HepG2 (cell line): ENCODE measurements around the gene CA11. TPM values are rescaled to one million over a fixed set of nuclear protein-coding genes. Genes with fewer than 3 reads are reported as not detected.

ENCODE experiments used
- ATAC-seq: fragments of 200-7000 bp; cut with Tn5 transposase; 3 replicates; pipeline ENCODE4 v1.9.1; 2020; ENCODE audit warnings: mild to moderate bottlenecking, moderate library complexity
- BruUV-seq: library from RNA; stranded (reverse); fragments of 400-500 nt; replicated peaks from 2 replicates; lab custom pipeline; 2021; lab: Mats Ljungman, UMichigan
- CTCF ChIA-PET: fragments of 300-600 bp; formaldehyde crosslinking; extraction: SDS; loops from one replicate; lab custom pipeline; 2021; ENCODE audit warnings: low total read pairs, inconsistent platforms, low intra/inter-chr PET ratio; lab: Yijun Ruan, JAX
- POLR2A ChIA-PET: fragments of 350-600 bp; sonication (Branson Sonifier 250); formaldehyde crosslinking; loops from one replicate; lab custom pipeline; 2020; ENCODE audit warnings: antibody characterized with exemption, inconsistent platforms; lab: Yijun Ruan, JAX
- DNase-seq: peaks from one replicate; pipeline ENCODE4 v3.0.0-alpha.2; 2015; ENCODE audit warnings: low spot score
- FAIRE-seq: peaks from 3 replicates; lab custom pipeline; 2011; peaks lifted over from hg19 to GRCh38; lab: Jason Lieb, UNC
- H2AFZ ChIP-seq: one replicate; pipeline ENCODE4 v1.6.1; 2011; ENCODE audit warnings: low read length, inconsistent platforms
- H3K27ac ChIP-seq: fragments of 300-600 bp; 3 replicates; pipeline ENCODE4 v1.8.0; 2011; ENCODE audit warnings: mixed run types, mild to moderate bottlenecking, mixed read lengths, low read length, inconsistent platforms; ENCODE audit not compliant: insufficient read depth; ENCODE audit errors: extremely low read length
- H3K27me3 ChIP-seq, 2 experiments: fragments of 200-600 bp in 1 of 2; 2 replicates in 1 of 2; 3 replicates in 1 of 2; pipeline versions ENCODE4 v1.6.0 to v1.8.0; 2011; ENCODE audit warnings: low read length in 2 of 2, mild to moderate bottlenecking in 2 of 2, moderate library complexity in 2 of 2, inconsistent platforms in 1 of 2; ENCODE audit not compliant: insufficient read depth in 2 of 2, control insufficient read depth in 1 of 2
- H3K36me3 ChIP-seq, 2 experiments: fragments of 200-600 bp in 1 of 2; replicated peaks in 1 of 2; 2 replicates in 1 of 2; 3 replicates in 1 of 2; pipeline versions ENCODE4 v1.5.1 to v1.8.0; 2011; ENCODE audit warnings: low read length in 2 of 2, inconsistent platforms in 1 of 2; ENCODE audit not compliant: insufficient read depth in 2 of 2, control insufficient read depth in 1 of 2
- H3K4me1 ChIP-seq: 2 replicates; pipeline ENCODE4 v1.5.1; 2012; ENCODE audit warnings: low read length, inconsistent platforms; ENCODE audit not compliant: insufficient read depth
- H3K4me2 ChIP-seq: 2 replicates; pipeline ENCODE4 v1.6.0; 2011; ENCODE audit warnings: low read depth, low read length, inconsistent platforms
- H3K4me3 ChIP-seq, 3 experiments: fragments of 200-600 bp in 1 of 3; sonication (generic), shearing (Covaris generic) in 1 of 3; replicated peaks in 1 of 3; 2 replicates each; pipeline ENCODE4 v1.5.1; 2011 to 2016; ENCODE audit warnings: low read length in 3 of 3, inconsistent platforms in 2 of 3, low read depth in 2 of 3, mild to moderate bottlenecking in 2 of 3, control low read depth in 1 of 3, mixed read lengths in 1 of 3; ENCODE audit not compliant: insufficient read depth in 1 of 3
- H3K79me2 ChIP-seq: one replicate; pipeline ENCODE4 v1.6.1; 2011; ENCODE audit warnings: low read length, inconsistent platforms; ENCODE audit not compliant: insufficient read depth
- H3K9ac ChIP-seq: 2 replicates; pipeline ENCODE4 v1.6.0; 2011; ENCODE audit warnings: mild to moderate bottlenecking, low read depth, low read length, inconsistent platforms; ENCODE audit not compliant: insufficient read depth
- H3K9me3 ChIP-seq: 2 replicates; pipeline ENCODE4 v1.5.1; 2012; ENCODE audit warnings: mild to moderate bottlenecking, low read length
- H4K20me1 ChIP-seq: 2 replicates; pipeline ENCODE4 v1.6.0; 2011; ENCODE audit warnings: inconsistent platforms, mild to moderate bottlenecking, low read length, moderate library complexity; ENCODE audit not compliant: insufficient read depth
- DMAP1 ChIP-seq: IDR thresholded peaks from 2 replicates; pipeline ENCODE4 v1.6.1; 2016
- FOXK2 ChIP-seq: fragments of 450-650 bp; IDR thresholded peaks from 2 replicates; pipeline ENCODE4 v1.6.1; 2016
- LRRFIP1 ChIP-seq: sonication (generic); formaldehyde crosslinking; conservative IDR thresholded peaks from 2 replicates; pipeline ENCODE4 v1.4.0; 2020; ENCODE audit warnings: missing genetic modification reagents
- MAFF ChIP-seq: IDR thresholded peaks from 2 replicates; pipeline ENCODE4 v1.6.1; 2011; ENCODE audit warnings: low read depth, low read length, improper control_type of control experiment
- MTA1 ChIP-seq: sonication (generic); formaldehyde crosslinking; IDR thresholded peaks from 2 replicates; pipeline ENCODE4 v1.4.0; 2020; ENCODE audit warnings: missing genetic modification reagents, mild to moderate bottlenecking, borderline replicate concordance
- RFX3 ChIP-seq: IDR thresholded peaks from 2 replicates; pipeline ENCODE4 v1.6.1; 2016; ENCODE audit warnings: missing biosample characterization, missing genetic modification reagents
- SCMH1 ChIP-seq: sonication (generic); formaldehyde crosslinking; IDR thresholded peaks from 2 replicates; pipeline ENCODE4 v1.9.0; 2021; ENCODE audit warnings: missing genetic modification reagents, mild to moderate bottlenecking, borderline replicate concordance
- SSRP1 ChIP-seq: IDR thresholded peaks from 2 replicates; pipeline ENCODE4 v1.6.1; 2016; ENCODE audit warnings: control low read depth
- TBP ChIP-seq: sonication (generic); formaldehyde crosslinking; IDR thresholded peaks from 2 replicates; pipeline ENCODE4 v1.5.0; 2020; ENCODE audit warnings: missing genetic modification reagents
- TEAD3 ChIP-seq: optimal IDR thresholded peaks from 2 replicates; pipeline ENCODE3; 2016; ENCODE audit warnings: borderline replicate concordance
- ZBTB38 ChIP-seq: sonication (generic); formaldehyde crosslinking; IDR thresholded peaks from 2 replicates; pipeline ENCODE4 v1.5.1; 2020; ENCODE audit warnings: mild to moderate bottlenecking, missing genetic modification reagents
- ZFP90 ChIP-seq: sonication (generic); formaldehyde crosslinking; IDR thresholded peaks from 2 replicates; pipeline ENCODE4 v1.8.0; 2022; ENCODE audit warnings: missing genetic modification reagents, mild to moderate bottlenecking, inconsistent platforms, borderline replicate concordance
- ZNF12 ChIP-seq: sonication (generic); formaldehyde crosslinking; IDR thresholded peaks from 2 replicates; pipeline ENCODE4 v1.5.0; 2020; ENCODE audit warnings: missing genetic modification reagents
- ZNF142 ChIP-seq: sonication (generic); formaldehyde crosslinking; IDR thresholded peaks from 2 replicates; pipeline ENCODE4 v1.4.0; 2020; ENCODE audit warnings: missing genetic modification reagents
- ZNF552 ChIP-seq: sonication (generic); formaldehyde crosslinking; IDR thresholded peaks from 2 replicates; pipeline ENCODE4 v1.9.0; 2022; ENCODE audit warnings: missing genetic modification reagents, mild to moderate bottlenecking, borderline replicate concordance
- ZNF672 ChIP-seq: sonication (generic); formaldehyde crosslinking; IDR thresholded peaks from 2 replicates; pipeline ENCODE4 v1.8.1; 2022; ENCODE audit warnings: missing genetic modification reagents
- WGBS: methylation state at CpG from one replicate; pipeline ENCODE4 v1.1.6; 2017; ENCODE audit warnings: low lambda C conversion rate; 5-methylcytosine and 5-hydroxymethylcytosine counted together
- in situ Hi-C: cut with HindIII; loops from 2 replicates; pipeline ENCODE4 v1.10.0; 2017; ENCODE audit warnings: low pct_unique_long_range_greater_than_20kb; ENCODE audit not compliant: extremely low pct_ligation_motif_present
- intact Hi-C: fragments of 100-400 bp; cut with micrococcal nuclease; formaldehyde crosslinking; loops from one replicate; pipeline ENCODE4 v1.10.0; 2022; ENCODE audit not compliant: unreplicated experiment
- polyA plus RNA-seq, 8 experiments: library from polyadenylated mRNA; depleted of rRNA in 3 of 8; stranded (reverse) in 7 of 8; unstranded in 1 of 8; fragments of >200 nt; fragmentation: Illumina TruSeq in 4 of 8; extraction: Trizol in 4 of 8; gene quantifications; 2 replicates each; pipeline versions ENCODE4 v1.2.1 to v1.2.3, GENCODE V29; 2011 to 2016; ENCODE audit warnings: low read depth in 4 of 8, missing spikeins in 1 of 8, mixed read lengths in 1 of 8; ENCODE audit not compliant: insufficient read depth in 1 of 8
- total RNA-seq, 5 experiments: library from RNA; depleted of rRNA; stranded (reverse); fragments of >200 nt; fragmentation: Illumina TruSeq; extraction: Trizol; gene quantifications; 2 replicates each; pipeline ENCODE4 v1.2.3, GENCODE V29; 2016; ENCODE audit warnings: low read depth in 1 of 5
- TF ChIP-seq, protein P1 (sequence below): sonication (generic); formaldehyde crosslinking; IDR thresholded peaks from 2 replicates; pipeline ENCODE4 v1.4.0; 2020; ENCODE audit warnings: missing genetic modification reagents
- TF ChIP-seq, protein P2 (sequence below): sonication (generic); formaldehyde crosslinking; IDR thresholded peaks from 2 replicates; pipeline ENCODE4 v1.8.0; 2023; ENCODE audit warnings: mild to moderate bottlenecking, missing genetic modification reagents

The CA11 gene
- total and polyA plus RNA-seq, 2 of the 13 experiments (the other 11 are each of a cell fraction or from before 2014, with no cell fraction given) = 0.41 to 0.58 TPM

DNA sequence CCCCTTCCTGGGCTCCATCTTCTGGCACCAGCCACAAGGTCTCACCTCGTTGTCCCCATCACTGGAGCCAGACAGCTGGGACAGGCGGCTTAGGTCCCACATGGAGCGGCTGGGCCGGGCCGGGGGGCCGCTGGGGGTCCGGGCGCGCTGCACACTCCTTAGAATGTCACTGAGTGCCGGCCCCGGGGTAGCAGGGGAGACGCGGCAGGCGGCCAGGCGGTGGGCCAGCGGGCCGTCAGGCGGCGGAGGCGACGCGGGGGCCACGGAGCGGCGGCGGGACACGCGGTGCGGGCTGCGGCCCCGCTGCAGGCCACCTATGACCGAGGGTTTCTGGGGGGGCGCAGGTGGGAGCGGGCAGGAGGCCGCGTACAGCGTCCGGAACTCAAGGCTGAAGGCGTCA is 42.5 kb downstream of the CA11 start:
- TF ChIP-seq LRRFIP1 (CRISPR knock-in tag) = no peak
- TF ChIP-seq, protein P1, sequence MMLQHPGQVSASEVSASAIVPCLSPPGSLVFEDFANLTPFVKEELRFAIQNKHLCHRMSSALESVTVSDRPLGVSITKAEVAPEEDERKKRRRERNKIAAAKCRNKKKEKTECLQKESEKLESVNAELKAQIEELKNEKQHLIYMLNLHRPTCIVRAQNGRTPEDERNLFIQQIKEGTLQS (CRISPR knock-in tag) = no peak
- TF ChIP-seq DMAP1 (CRISPR knock-in tag) = no peak
- no peak for TF ChIP-seq RFX3 (CRISPR knock-in tag)
- no peak for TF ChIP-seq TEAD3 (CRISPR knock-in tag)
- TF ChIP-seq MTA1 = no peak
- TF ChIP-seq SSRP1 (CRISPR knock-in tag) = no peak
- no peak for TF ChIP-seq TBP (CRISPR knock-in tag)
- no peak for TF ChIP-seq FOXK2
- TF ChIP-seq ZFP90 (CRISPR knock-in tag) = no peak
- TF ChIP-seq, protein P2, sequence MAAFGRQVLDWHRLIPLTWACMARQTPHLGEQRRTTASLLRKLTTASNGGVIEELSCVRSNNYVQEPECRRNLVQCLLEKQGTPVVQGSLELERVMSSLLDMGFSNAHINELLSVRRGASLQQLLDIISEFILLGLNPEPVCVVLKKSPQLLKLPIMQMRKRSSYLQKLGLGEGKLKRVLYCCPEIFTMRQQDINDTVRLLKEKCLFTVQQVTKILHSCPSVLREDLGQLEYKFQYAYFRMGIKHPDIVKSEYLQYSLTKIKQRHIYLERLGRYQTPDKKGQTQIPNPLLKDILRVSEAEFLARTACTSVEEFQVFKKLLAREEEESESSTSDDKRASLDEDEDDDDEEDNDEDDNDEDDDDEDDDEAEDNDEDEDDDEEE = no peak
- no peak for TF ChIP-seq ZNF142 (CRISPR knock-in tag)
- TF ChIP-seq ZNF552 = no peak
- no peak for TF ChIP-seq SCMH1 (CRISPR knock-in tag)
- no peak for TF ChIP-seq MAFF
- TF ChIP-seq ZNF12 (CRISPR knock-in tag) = no peak
- TF ChIP-seq ZBTB38 = no peak
- TF ChIP-seq ZNF672 (CRISPR knock-in tag) = no peak
- TF ChIP-seq, all 625 proteins: peak for 0
- 94% methylated on average over 26 of the region's 39 CpGs for WGBS
- in situ Hi-C loops (no loop called here), intact Hi-C loops (no loop called here)
- FAIRE-seq (no peak), ATAC-seq (no peak), DNase-seq (no peak)
- ChIA-PET POLR2A (no interaction called here), CTCF (no interaction called here)
- no peaks in the 10 kb centered on the region for H3K79me2 ChIP-seq
- H3K4me3 ChIP-seq = no peak overlapping the region
- H3K9me3 ChIP-seq = no peaks in the 10 kb centered on the region
- no peak overlapping the region for H3K9ac ChIP-seq
- H4K20me1 ChIP-seq = no peaks in the 10 kb centered on the region
- no TSS peak for BruUV-seq
- peaks cover 0 to 12% of the 10 kb centered on the region in 2 experiments; a peak in 2 of 5 replicates for H3K27me3 ChIP-seq
- H3K4me1 ChIP-seq = peaks cover 19% of the 10 kb centered on the region
- no peak overlapping the region for H2AFZ ChIP-seq
- no peaks in the 10 kb centered on the region for H3K36me3 ChIP-seq
- H3K4me2 ChIP-seq = no peak overlapping the region
- H3K27ac ChIP-seq = no peak overlapping the region
